Measurements from ENCODE around the gene PRG2. TPM values are rescaled to one million over a fixed set of nuclear protein-coding genes. Genes with fewer than 3 reads are reported as not detected.

Gene PRG2
- total and polyA plus RNA-seq, 10 donors = 1.4 to 10.5 (median 3.7) TPM; not detected in 1

GRCh38 chr11:57357856-57358255 lies 32.6 kb downstream of the PRG2 start:
- WGBS, 5 donors = 30 to 50% (median 40%) methylated on average over 6 of the region's 6 CpGs
- H3K4me1 ChIP-seq = peaks cover 0 to 12% (median 0%) of the 10 kb centered on the region in 6 donors
- intact Hi-C loops (cut with DNase I; ENCODE audit: low total_unique reads) = no loop called here
- no peak for DNase-seq
- H3K4me3 ChIP-seq = no peak overlapping the region
- H3K27ac ChIP-seq = no peak overlapping the region
- TF ChIP-seq POLR2A (IDR thresholded peaks at IDR 0.05) (no peak), CTCF (IDR thresholded peaks at IDR 0.05 in 8 of 11, conservative IDR thresholded peaks at IDR 0.05 in 3 of 11) (no peak), POLR2AphosphoS5 (IDR thresholded peaks at IDR 0.05) (no peak)
- no peaks in the 10 kb centered on the region for H3K36me3 ChIP-seq
- peaks cover 0 to 6% (median 0%) of the 10 kb centered on the region in 7 donors for H3K27me3 ChIP-seq (replicated peaks in 1 of 7)
- no peaks in the 10 kb centered on the region for H3K9me3 ChIP-seq

GRCh38 chr11:57357310-57357709 lies 33.1 kb downstream of the PRG2 start:
- DNase-seq = no peak
- no peak overlapping the region for H3K27ac ChIP-seq
- H3K4me3 ChIP-seq = no peak overlapping the region
- no peaks in the 10 kb centered on the region for H3K36me3 ChIP-seq
- H3K4me1 ChIP-seq = peaks cover 0 to 12% (median 0%) of the 10 kb centered on the region in 6 donors
- intact Hi-C loops (cut with DNase I; ENCODE audit: low total_unique reads) = no loop called here
- H3K9me3 ChIP-seq = no peaks in the 10 kb centered on the region
- H3K27me3 ChIP-seq (replicated peaks in 1 of 7) = peaks cover 0 to 6% (median 0%) of the 10 kb centered on the region in 7 donors
- TF ChIP-seq POLR2AphosphoS5 (IDR thresholded peaks at IDR 0.05) (no peak), CTCF (IDR thresholded peaks at IDR 0.05 in 8 of 11, conservative IDR thresholded peaks at IDR 0.05 in 3 of 11) (no peak), POLR2A (IDR thresholded peaks at IDR 0.05) (no peak)
- 68 to 97% (median 91%) methylated on average over 3 of the region's 3 CpGs for WGBS, 5 donors

GRCh38 chr11:57356268-57356667 lies 34.2 kb downstream of the PRG2 start:
- intact Hi-C loops (cut with DNase I; ENCODE audit: low total_unique reads) = no loop called here
- Histone ChIP-seq H3K36me3 (no peaks in the 10 kb centered on the region), H3K4me1 (peaks cover 0 to 12% (median 0%) of the 10 kb centered on the region in 6 donors), H3K27ac (no peak overlapping the region), H3K4me3 (no peak overlapping the region), H3K27me3 (replicated peaks in 1 of 7) (peaks cover 0 to 6% (median 0%) of the 10 kb centered on the region in 7 donors), H3K9me3 (peaks cover 0 to 6% (median 0%) of the 10 kb centered on the region in 8 donors)
- no peak for DNase-seq
- TF ChIP-seq POLR2A (IDR thresholded peaks at IDR 0.05) (no peak), POLR2AphosphoS5 (IDR thresholded peaks at IDR 0.05) (no peak), CTCF (IDR thresholded peaks at IDR 0.05 in 8 of 11, conservative IDR thresholded peaks at IDR 0.05 in 3 of 11) (no peak)
- 30 to 56% (median 39%) methylated on average over 9 of the region's 9 CpGs for WGBS, 5 donors

GRCh38 chr11:57354699-57355098 lies 35.8 kb downstream of the PRG2 start:
- Histone ChIP-seq H3K4me1 (peaks cover 0 to 17% (median 3%) of the 10 kb centered on the region in 6 donors), H3K4me3 (no peak overlapping the region), H3K9me3 (peaks cover 0 to 9% (median 0%) of the 10 kb centered on the region in 8 donors), H3K36me3 (no peaks in the 10 kb centered on the region), H3K27me3 (replicated peaks in 1 of 7) (peaks cover 0 to 7% (median 0%) of the 10 kb centered on the region in 7 donors), H3K27ac (no peak overlapping the region)
- intact Hi-C loops (cut with DNase I; ENCODE audit: low total_unique reads) = no loop called here
- DNase-seq = no peak
- TF ChIP-seq POLR2A (IDR thresholded peaks at IDR 0.05) = no peak
- no peak for TF ChIP-seq CTCF (IDR thresholded peaks at IDR 0.05 in 8 of 11, conservative IDR thresholded peaks at IDR 0.05 in 3 of 11)
- TF ChIP-seq POLR2AphosphoS5 (IDR thresholded peaks at IDR 0.05) = no peak
- WGBS, 5 donors = 28 to 45% (median 36%) methylated on average over 6 of the region's 6 CpGs

Measured in spleen (tissue), 11 donors.